HG03095 (cell line): Measurements from ENCODE around the gene SEL1L.
"Not testable (repeated sequence)": the region's sequence is repeated elsewhere in the genome, so short reads cannot be mapped to it uniquely, and the experiment has no call there.

Experiments used
- ATAC-seq: cut with Tn5 transposase; IDR thresholded peaks from one replicate; pipeline ENCODE4 v1.9.1; 2021; ENCODE audit warnings: moderate library complexity; ENCODE audit not compliant: unreplicated experiment

SEL1L gene

DNA sequence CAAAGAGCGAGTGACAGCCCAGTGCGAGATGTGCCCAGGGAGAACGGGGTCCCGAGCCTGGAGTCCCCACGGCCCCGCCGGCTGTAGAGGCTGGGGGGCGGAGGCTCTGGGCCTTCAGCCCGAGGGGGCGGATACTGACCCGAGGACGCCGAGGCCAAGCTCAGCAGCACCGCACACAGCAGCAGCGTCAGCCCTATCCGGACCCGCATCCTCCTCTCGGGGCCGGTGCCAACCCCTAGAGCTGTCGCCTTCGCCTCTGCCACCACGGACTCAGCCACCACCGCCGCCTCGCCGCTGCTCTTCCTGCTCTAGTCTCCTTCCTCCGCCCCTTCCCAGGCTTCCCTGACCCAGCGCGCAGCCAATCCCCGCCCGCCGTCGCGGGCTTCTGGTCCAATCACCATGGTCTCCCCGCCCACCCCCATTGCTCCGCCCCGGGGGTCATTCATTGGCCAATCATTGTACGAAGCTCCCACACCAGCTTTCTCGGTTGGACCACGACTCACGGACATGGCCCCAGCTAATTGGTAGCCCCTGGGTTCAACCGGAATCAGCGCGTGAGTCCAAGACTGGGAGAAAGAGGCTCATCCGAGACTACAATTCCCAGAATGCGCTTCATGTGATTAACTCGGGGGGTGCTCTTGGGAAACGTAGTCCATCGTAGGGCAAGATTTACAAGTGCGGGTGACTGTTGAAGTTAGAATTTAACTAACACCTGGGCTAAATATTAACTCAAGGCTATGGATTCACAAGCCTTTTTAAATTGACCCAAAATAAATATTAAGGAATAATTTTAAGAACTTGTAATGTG, at the start of gene SEL1L:
SEL1L (minus strand) TSS at position 318 of the 808 bp plus-strand sequence; CDS start at position 209, 109 bp downstream.
- ATAC-seq = peak; percentile 93

DNA sequence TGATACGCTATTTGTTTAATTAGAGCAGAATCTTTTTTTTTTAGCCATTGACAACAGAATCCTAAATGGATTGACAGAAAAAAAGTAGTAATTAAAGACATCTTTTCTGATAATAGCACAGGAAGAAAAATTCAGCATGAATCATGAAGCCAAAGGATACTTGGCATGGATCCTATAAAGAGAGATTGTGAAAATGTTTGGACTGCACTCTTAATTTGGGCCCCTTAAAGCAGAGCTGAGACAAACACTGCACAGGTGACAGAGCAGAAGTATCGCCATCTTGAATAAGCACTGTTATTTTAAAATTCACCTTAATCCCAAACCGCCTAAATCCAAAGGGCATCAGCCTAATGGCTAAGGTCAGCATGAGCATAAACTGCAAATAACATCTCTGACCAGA, 48.8 kb upstream of the SEL1L start:
- ATAC-seq = no peak

DNA sequence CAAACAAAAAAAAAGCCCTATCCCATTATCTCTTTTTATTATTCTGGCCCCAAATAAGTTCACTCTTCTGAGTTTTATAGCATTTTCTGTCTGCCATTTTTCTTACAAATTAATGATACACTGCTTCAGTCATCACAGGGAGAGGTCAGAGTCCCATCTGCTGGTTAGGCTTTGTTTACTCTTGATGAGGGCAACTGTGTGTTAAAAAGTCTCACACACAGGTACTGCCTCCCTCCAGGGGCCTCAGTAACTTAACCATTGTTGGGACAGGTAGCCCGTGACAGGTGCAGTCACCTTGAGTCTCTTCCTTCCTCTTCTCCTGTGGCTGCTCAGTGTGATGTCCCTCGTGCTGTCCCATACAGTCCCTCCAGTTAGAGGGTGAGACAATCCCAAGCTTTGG, 45.5 kb upstream of the SEL1L start:
- ATAC-seq = no peak

DNA sequence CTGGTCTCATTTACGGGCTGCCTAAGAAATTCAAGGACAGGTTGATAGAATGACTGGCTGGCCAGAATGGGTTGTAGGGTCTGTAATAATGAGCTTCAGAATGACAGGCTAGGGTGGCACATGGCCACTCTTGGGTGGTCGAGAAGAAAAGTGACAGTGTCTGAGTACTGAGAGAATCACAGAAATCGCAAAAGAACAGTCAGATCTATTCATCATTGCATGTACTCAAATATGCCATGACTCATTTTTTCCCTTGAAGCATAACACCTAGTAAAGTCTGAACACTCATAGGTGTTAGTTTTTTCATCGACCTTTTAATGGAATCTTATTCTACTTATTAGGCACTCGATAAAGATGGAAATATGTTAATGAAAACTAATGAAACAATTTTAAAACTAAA, 37.8 kb upstream of the SEL1L start:
- ATAC-seq = no peak

DNA sequence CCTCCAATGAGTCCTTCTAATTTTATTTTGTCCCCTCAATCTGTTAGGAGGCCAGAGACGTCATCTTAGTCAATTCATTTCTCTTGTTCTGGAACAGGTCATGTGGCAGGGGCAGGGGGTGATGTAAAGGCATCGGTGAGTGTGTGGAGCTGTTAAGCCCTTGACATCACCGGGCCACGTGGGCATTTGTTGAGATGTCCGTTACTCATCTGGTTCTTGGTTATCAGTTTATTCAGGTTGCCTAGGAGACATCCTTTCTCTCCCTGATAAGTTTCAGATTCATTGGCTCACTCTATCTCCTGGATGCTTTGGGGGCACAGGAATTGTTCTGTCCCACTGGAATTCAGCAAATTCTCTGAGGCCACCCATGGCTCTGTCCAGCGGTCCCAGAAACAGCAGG, 33.6 kb upstream of the SEL1L start:
- ATAC-seq = no peak

DNA sequence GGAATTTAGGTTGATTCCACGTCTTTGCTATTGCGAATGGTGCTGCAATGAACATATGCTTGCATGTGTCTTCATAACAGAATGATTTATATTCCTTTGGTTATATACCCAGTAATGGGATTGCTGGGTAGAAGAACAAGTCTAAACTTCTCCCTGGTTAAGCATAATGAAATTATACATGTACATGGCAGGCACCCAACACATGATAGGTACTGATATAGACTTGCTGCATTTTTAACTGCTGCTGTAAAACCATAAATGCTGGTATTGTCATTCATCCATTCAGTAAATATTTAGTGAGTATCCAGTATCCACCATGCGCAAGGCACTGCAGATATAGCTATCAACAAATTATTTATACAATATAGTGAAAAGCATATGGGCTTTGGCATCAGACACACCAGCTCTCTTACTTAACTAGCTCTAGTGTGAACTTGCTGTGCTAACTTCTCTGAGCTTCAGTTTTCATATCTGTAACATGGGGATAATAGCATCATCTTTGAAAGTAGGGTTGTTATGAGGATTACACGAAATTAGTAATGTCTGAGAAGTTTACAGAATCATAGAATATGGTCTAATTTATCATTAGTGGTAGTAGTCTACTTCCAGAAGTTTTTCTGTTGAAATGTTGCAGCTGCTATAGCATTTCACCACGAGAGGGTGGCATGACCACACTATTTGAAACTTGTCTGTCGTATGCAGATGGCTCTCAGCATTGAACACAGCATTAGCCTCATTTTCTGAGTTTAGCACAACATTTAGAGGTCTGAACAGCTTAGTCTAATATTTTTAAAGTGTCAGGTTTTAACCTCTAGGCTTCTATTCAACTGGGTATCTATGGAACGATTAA, 32.0 kb upstream of the SEL1L start:
- ATAC-seq = no peak

DNA sequence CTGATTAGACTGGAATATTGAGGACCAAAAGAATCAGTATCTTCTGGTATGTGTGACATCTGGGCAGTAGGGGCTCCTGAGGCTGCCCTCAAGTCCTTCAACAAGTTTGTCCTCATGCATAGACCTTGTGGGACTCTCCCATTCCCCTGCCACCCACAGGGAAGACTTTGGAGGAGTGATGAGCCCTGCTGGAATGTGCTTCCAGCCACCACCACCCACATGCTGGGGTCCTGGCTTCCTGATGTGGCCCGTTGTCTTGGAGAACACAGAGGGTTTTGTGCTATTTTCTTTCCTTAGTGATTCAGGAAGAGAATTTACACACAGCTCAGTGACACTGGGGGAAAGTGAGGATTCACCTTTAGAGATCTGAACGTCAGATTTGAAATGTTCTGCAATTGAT, 29.2 kb upstream of the SEL1L start:
- no peak for ATAC-seq

DNA sequence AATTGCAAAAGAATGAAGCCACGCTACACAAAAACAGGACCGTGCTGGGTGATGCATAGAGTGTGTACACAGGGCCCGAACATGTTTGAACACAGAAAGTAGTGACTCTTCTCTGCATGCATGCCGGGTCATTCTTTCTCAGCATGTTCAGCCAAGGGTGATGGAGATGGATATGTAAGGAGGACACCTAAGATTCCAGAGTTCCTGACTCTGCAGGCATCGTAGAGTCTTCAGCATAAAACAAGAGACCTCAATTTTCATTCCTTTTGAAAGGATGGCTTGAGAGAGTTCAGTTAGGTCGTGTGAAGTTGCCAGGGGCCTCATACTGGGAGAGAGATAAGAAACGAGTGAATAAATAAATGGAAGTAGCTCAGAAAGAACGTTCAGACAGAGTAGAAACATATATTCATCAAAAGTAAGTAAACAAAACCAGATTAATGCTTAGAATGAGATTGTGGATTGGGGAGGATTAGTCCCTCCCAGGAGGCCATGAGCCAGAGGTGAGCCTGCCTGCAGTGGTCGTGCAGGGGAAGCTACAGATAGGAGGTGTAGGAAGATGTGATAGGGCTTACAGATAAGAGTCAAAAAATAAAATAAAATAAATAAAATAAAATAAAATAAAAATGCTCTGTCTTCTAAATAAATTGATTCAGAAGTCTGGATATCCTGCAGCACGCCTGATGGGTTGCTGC, 27.6 kb upstream of the SEL1L start:
- ATAC-seq = no peak

DNA sequence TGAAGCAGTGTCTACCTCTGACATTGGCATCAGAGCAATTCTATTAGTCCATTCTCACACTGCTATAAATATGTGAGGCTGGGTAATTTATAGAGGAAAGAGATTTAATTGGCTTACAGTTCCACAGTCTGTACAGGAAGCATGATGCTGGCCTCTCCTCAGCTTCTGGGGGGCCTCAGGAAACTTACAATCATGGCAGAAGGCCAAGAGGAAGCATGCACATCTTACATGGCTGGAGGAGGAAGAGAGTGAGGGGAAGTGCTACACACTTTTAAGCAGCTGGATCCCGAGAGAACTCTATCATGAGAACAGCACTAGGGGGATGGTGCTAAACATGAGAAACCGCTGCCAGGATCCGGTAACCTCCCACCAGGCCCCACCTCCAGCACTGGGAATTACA, 25.7 kb upstream of the SEL1L start:
- no peak for ATAC-seq

DNA sequence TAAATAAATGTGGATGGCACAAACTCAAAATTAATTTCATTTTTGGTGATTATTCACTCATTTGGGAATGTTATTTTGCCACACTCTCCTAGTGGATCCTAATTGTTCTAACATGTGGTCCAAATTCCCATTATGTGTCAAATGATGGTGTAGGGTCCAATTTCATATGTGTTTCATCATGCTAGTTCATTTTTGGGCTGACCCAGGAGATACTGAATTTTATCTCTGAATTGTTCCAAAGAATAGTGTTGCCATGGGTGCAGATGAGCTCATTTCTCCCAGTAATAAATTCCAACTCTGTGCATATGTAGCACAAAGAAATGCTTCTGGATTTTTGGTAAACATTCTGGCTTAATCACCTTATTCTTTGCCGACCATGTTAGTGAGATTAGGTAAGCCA, 23.5 kb upstream of the SEL1L start:
- ATAC-seq = no peak

DNA sequence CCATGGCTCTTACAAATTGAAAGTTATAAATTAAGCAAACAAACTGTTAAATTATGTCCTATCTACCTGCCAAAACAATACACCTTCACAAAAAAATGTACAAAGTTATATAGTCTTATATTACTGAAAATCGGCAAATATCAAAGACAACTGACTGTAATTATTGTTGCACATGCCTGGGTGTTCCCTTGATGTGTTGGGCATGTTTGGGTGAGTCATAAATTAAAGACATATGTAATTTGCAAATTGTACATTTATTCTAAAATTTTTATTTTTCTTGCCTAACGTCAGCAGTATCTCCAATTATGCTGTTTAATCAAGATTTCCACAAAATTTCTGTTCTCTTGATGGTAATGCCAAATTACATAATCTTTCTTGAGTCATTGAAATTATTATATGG, 22.0 kb upstream of the SEL1L start:
- ATAC-seq = no peak

DNA sequence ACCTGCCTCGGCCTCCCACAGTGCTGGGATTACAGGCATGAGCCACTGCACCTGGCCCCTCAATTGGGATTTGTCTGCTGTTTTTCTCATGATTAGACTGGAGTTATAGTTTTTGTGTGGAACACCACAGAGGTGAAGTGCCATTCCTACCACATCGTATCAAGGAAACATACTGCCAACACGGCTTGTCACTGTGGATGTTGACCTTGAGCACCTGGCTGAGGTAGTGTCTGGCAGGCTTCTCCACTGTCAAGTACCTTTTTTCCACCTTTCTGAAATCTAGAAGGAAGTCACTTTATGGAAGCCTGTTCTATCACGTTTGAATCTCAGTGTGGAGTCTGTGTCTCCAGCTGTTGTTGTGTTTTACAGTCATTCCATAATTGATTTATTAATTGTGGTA, 21.4 kb upstream of the SEL1L start:
- no peak for ATAC-seq

DNA sequence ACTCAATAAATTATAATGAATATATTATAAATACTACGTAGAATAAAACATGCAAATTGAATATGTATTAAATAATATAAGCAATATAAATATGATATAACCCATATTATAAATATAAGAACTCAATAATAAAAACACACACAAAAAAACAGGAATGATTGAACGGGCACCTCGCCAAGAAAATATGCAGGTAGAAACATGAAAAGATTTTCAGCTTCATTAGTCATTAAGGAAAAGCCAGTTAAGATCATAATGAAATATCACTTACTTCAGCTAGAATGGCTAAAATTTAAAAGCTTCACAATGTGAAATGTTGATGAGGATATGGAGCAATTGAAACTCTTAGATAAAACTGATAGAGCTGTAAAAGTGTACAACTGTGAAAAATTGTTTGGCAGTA, 17.8 kb upstream of the SEL1L start:
- no peak for ATAC-seq

DNA sequence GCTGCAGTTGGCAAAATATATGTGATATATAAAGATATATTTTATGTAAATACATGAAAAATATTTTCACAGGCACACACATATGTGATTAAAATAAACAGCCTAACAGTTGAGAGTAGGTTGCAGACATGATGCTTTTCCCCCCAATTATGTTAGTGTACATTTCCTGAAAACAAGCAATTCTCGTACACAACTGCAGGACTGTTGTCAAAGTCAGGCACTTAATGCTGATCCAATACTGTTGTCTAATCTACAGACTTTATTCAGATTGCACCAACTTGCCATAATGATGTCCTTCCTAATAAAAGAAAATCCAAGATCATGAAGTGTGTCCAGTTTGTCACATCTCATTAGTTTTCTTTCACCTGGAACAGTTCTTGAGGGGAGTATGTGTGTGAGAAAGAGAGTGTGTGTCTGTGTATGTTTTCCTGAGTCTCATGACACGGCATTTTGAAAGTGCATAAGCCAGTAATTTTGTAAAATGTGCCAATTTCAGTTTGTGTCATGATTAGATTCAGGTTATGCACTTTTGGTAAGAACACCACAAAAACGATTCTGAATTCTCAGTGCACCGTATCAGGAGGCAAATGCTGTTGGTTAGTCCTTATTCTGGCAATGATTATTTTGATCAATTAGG, 16.5 kb upstream of the SEL1L start:
- ATAC-seq = peak; percentile 90

DNA sequence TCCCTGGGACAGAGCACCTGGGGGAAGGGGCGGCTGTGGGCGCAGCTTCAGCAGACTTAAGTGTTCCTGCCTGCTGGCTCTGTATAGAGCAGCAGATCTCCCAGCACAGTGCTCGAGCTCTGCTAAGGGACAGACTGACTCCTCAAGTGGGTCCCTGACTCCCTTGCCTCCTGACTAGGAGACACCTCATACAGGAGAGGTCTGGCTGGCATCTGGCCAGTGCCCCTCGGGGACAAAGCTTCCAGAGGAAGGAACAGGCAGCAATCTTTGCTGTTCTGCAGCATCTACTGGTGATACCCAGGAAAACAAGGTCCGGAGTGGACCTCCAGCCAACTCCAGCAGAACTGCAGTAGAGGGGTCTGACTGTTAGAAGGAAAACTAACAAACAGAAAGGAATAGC, 7.6 kb upstream of the SEL1L start:
- not testable (repeated sequence) for ATAC-seq

DNA sequence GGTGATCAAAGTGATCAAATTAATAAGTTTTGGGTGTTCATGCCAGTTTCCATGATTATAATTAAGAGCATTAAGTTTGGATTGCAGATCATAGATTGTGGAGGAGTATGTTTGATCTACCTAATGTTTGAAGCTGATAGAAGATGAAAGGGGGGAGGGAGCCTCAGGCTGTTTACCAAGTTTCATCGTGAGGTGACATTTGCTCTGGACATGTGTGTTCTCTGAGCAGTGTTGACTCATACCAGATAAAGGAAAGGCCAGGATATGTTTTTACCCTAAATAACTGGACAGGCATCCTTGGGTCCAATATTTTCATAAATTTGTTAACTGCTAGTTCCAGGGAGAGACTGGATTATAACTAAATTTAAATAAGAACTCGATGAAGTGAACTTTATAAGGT, 3.5 kb upstream of the SEL1L start:
- no peak for ATAC-seq

DNA sequence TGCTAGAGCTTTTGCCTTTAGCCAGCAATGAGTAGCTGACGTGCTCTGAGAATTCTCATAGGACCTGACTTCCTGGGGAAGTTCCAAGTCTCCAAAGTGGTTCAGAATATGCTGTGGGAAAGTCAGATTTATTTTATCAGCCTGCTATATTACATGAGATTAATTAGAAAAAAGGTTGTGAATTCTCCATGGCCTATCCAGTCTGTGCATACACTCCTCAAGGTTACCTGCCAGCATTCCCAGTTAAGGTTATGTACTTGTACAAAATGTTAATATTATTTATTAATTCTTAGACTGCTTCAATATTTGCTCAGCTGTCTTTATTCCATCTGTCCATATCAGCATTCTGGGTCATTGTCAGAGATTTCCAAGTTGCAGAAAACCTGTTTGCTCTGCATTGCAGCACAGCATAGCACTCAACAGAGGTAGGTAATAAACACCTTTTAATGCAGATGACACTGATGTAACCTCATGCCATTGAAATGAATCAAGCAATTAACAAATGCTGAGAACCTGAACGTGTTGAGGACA, 2.7 kb upstream of the SEL1L start:
- no peak for ATAC-seq

DNA sequence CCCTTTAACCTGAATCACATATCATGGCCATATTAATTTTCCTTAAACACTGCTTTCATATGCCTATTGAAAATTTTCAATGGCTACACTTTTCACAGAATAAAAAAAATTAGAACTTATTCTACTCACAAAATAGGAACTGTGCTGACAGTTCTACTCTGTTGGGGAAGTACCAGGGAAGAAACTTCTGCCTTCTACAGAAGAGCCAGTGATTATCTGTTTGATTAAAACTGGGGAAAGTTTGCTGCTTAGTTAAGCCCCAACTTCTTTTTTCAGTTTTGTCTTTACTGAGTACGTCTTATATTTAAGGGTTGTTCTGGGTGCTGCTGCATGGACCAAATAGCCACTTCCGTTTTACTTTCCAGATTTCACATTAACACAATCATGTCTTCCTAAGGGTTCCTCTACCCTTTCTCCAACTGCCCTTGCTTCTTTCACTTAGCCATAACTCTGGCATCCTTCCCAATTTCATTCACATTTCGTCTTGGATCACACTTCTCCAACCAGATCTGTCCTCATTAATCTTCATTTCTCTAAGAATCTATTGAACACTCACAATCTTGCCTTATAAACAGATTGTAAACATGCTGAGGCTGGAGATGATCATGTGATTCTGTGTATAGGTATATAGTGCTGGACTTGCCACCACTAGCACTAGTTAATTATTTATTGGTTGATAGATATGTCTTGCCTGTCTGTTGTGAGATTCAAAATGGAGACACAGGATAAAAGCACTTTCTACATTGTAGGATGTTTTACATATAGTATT, 1.9 kb upstream of the SEL1L start:
- peak; percentile 25 for ATAC-seq

DNA sequence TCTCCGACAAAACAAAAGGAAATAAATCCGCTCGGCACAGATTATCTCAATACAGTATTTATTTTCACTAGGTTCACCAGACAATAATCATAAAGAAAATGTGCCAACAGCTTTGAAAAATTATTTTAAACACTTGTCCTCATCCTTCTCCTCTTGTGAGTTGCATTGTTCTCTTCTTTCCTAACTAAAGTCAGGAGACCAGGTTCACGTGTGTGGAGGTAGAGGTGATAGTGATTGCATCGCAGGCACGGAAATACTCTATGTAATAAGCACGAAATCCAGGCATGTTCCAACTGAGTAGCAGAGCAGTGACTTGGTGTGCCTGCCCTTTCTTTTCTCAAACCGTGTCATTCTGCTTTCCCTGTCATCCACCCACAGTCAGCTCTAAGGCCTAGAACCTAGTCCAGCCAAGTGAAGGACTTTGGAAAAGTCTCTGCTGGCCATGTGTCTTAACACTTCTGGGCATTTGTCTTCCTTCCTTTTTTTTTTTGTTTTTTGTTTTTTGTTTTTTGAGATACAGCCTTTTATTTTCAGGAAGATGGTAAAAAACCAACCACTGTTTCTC, 939 bp upstream of the SEL1L start:
- no peak for ATAC-seq

DNA sequence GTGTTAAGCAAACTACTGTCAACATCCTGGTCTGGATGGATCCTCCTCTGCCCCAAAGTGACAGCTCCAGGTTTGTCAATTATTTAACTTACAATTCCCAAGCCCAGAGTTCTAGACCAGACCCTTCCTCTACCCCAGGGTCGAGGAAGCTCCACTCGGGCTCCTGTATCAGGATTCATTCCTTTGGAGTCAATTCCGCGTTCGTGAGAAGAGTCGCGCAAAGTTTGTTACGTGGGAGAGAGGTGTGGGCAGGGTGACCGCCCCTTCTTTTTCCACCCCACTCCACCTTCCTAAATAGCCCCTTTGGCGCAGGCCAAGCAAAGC, 479 bp downstream of the SEL1L start:
- ATAC-seq = no peak
